ENCODE data around the gene CRY2. TPM values are rescaled to one million over a fixed set of nuclear protein-coding genes. Genes with fewer than 3 reads are reported as not detected.
"Not testable (repeated sequence)": the region's sequence is repeated elsewhere in the genome, so short reads cannot be mapped to it uniquely, and the experiment has no call there.

CRY2 gene
- polyA plus RNA-seq, 3 donors = 24.8 to 32.8 (median 26.0) TPM

GRCh38 chr11:45808427-45808826 lies 38.8 kb upstream of the CRY2 start:
- DNase-seq (ENCODE audit: extremely low read depth in 1 of 11, low read depth in 9 of 11, low spot score in 4 of 11) = not testable (repeated sequence)

GRCh38 chr11:45809456-45810395 lies 37.5 kb upstream of the CRY2 start:
- DNase-seq (ENCODE audit: extremely low read depth in 1 of 11, low read depth in 9 of 11, low spot score in 4 of 11) = no peak

- no peak for DNase-seq (ENCODE audit: extremely low read depth in 1 of 11, low read depth in 9 of 11, low spot score in 4 of 11)
Observed at GRCh38 chr11:45810431-45811108, 36.7 kb upstream of the CRY2 start.

GRCh38 chr11:45811109-45811435 lies 36.2 kb upstream of the CRY2 start:
- no peak for DNase-seq (ENCODE audit: extremely low read depth in 1 of 11, low read depth in 9 of 11, low spot score in 4 of 11)

- DNase-seq (ENCODE audit: extremely low read depth in 1 of 11, low read depth in 9 of 11, low spot score in 4 of 11) = no peak
Observed at GRCh38 chr11:45811571-45812290, 35.5 kb upstream of the CRY2 start.

GRCh38 chr11:45812581-45813548 lies 34.4 kb upstream of the CRY2 start:
- DNase-seq (ENCODE audit: extremely low read depth in 1 of 11, low read depth in 9 of 11, low spot score in 4 of 11) = no peak

- no peak for DNase-seq (ENCODE audit: extremely low read depth in 1 of 11, low read depth in 9 of 11, low spot score in 4 of 11)
Observed at GRCh38 chr11:45815747-45816146, 31.5 kb upstream of the CRY2 start.

GRCh38 chr11:45816614-45817013 lies 30.7 kb upstream of the CRY2 start:
- no peak for DNase-seq (ENCODE audit: extremely low read depth in 1 of 11, low read depth in 9 of 11, low spot score in 4 of 11)

- no peak for DNase-seq (ENCODE audit: extremely low read depth in 1 of 11, low read depth in 9 of 11, low spot score in 4 of 11)
Observed at GRCh38 chr11:45817191-45817590, 30.1 kb upstream of the CRY2 start.

- DNase-seq (ENCODE audit: extremely low read depth in 1 of 11, low read depth in 9 of 11, low spot score in 4 of 11) = no peak
Observed at GRCh38 chr11:45818961-45819605, 28.2 kb upstream of the CRY2 start.

- DNase-seq (ENCODE audit: extremely low read depth in 1 of 11, low read depth in 9 of 11, low spot score in 4 of 11) = no peak
Observed at GRCh38 chr11:45820211-45820857, 26.9 kb upstream of the CRY2 start.

GRCh38 chr11:45826492-45826891 lies 20.8 kb upstream of the CRY2 start:
- not testable (repeated sequence) for DNase-seq (ENCODE audit: extremely low read depth in 1 of 11, low read depth in 9 of 11, low spot score in 4 of 11)

GRCh38 chr11:45827123-45827522 lies 20.2 kb upstream of the CRY2 start:
- DNase-seq (ENCODE audit: extremely low read depth in 1 of 11, low read depth in 9 of 11, low spot score in 4 of 11) = no peak

GRCh38 chr11:45828996-45829395 lies 18.3 kb upstream of the CRY2 start:
- DNase-seq (ENCODE audit: extremely low read depth in 1 of 11, low read depth in 9 of 11, low spot score in 4 of 11) = no peak

GRCh38 chr11:45830596-45830995 lies 16.7 kb upstream of the CRY2 start:
- no peak for DNase-seq (ENCODE audit: extremely low read depth in 1 of 11, low read depth in 9 of 11, low spot score in 4 of 11)

- DNase-seq (ENCODE audit: extremely low read depth in 1 of 11, low read depth in 9 of 11, low spot score in 4 of 11) = no peak
Observed at GRCh38 chr11:45832811-45833441, 14.3 kb upstream of the CRY2 start.

GRCh38 chr11:45833761-45834160 lies 13.5 kb upstream of the CRY2 start:
- no peak for DNase-seq (ENCODE audit: extremely low read depth in 1 of 11, low read depth in 9 of 11, low spot score in 4 of 11)

All from renal cortex interstitium (tissue), 11 donors.